PC-9 (cell line): ENCODE data around the gene EXOC2. TPM values are rescaled to one million over a fixed set of nuclear protein-coding genes. Genes with fewer than 3 reads are reported as not detected.

ENCODE experiments used
- BruUV-seq: library from RNA; stranded (reverse); fragments of 400-500 nt; replicated peaks from 2 replicates; lab custom pipeline; 2021; lab: Mats Ljungman, UMichigan
- CTCF ChIA-PET: fragments of 300-600 bp; sonication (Branson Sonifier 250); formaldehyde crosslinking; loops from one replicate; lab custom pipeline; 2022; ENCODE audit warnings: antibody characterized with exemption; lab: Charles Lee
- POLR2A ChIA-PET: fragments of 300-600 bp; sonication (Branson Sonifier 250); formaldehyde crosslinking; loops from one replicate; lab custom pipeline; 2022; ENCODE audit warnings: antibody characterized with exemption; ENCODE audit not compliant: unreplicated experiment; lab: Charles Lee
- DNase-seq, 2 experiments: peaks; one replicate each; pipeline versions ENCODE4 v3.0.0 to v3.0.0-alpha.2; 2015 to 2022; ENCODE audit warnings: mixed read lengths in 1 of 2
- H2AFZ ChIP-seq: fragments of 200-600 bp; sonication (generic); 2 replicates; pipeline ENCODE4 v1.8.1; 2017; ENCODE audit warnings: antibody characterized with exemption
- H3F3A ChIP-seq: fragments of 200-600 bp; sonication (generic); 2 replicates; pipeline ENCODE4 v1.8.1; 2017; ENCODE audit warnings: antibody characterized with exemption, mild to moderate bottlenecking, low read depth; ENCODE audit not compliant: insufficient read depth
- H3K27ac ChIP-seq: fragments of 200-600 bp; sonication (generic); 2 replicates; pipeline ENCODE4 v1.6.1; 2016; ENCODE audit warnings: mixed run types
- H3K27me3 ChIP-seq: fragments of 200-600 bp; sonication (generic); 2 replicates; pipeline ENCODE4 v1.6.1; 2016; ENCODE audit warnings: low read depth, mixed run types; ENCODE audit not compliant: insufficient read depth
- H3K36me3 ChIP-seq: fragments of 200-600 bp; sonication (generic); 2 replicates; pipeline ENCODE4 v1.6.1; 2016; ENCODE audit warnings: low read depth, mixed run types
- H3K4me1 ChIP-seq: fragments of 200-600 bp; sonication (generic); replicated peaks from 2 replicates; pipeline ENCODE4 v1.6.1; 2016; ENCODE audit warnings: mixed run types; ENCODE audit not compliant: insufficient read depth
- H3K4me2 ChIP-seq: fragments of 200-600 bp; sonication (generic); 2 replicates; pipeline ENCODE4 v1.6.1; 2017; ENCODE audit warnings: mixed run types
- H3K4me3 ChIP-seq: fragments of 200-600 bp; sonication (generic); 2 replicates; pipeline ENCODE4 v1.6.1; 2016; ENCODE audit warnings: mixed run types
- H3K79me2 ChIP-seq: fragments of 200-600 bp; sonication (generic); 2 replicates; pipeline ENCODE4 v1.6.1; 2017; ENCODE audit warnings: low read depth, mixed run types
- H3K9me2 ChIP-seq: fragments of 200-600 bp; sonication (generic); 2 replicates; pipeline ENCODE4 v1.8.1; 2017; ENCODE audit warnings: mild to moderate bottlenecking; ENCODE audit not compliant: insufficient read depth
- H3K9me3 ChIP-seq: fragments of 200-600 bp; sonication (generic); 2 replicates; pipeline ENCODE4 v1.8.1; 2016; ENCODE audit warnings: low read depth; ENCODE audit not compliant: insufficient read depth
- H4K20me1 ChIP-seq: fragments of 200-600 bp; sonication (generic); 2 replicates; pipeline ENCODE4 v1.8.1; 2017; ENCODE audit not compliant: insufficient read depth
- CTCF ChIP-seq: fragments of 200-600 bp; sonication (generic); conservative IDR thresholded peaks from 2 replicates; pipeline ENCODE4 v1.6.1; 2017; ENCODE audit warnings: mixed run types, antibody characterized with exemption, mild to moderate bottlenecking, moderate library complexity
- EZH2 ChIP-seq: fragments of 200-600 bp; sonication (generic); IDR thresholded peaks from 2 replicates; pipeline ENCODE4 v1.8.0; 2017; ENCODE audit warnings: antibody characterized with exemption, low read depth
- intact Hi-C: fragments of 100-400 bp; cut with micrococcal nuclease; formaldehyde crosslinking; loops from one replicate; pipeline ENCODE4 v1.10.0; 2022; ENCODE audit not compliant: unreplicated experiment
- total RNA-seq: library from RNA; stranded (reverse); gene quantifications from 2 replicates; pipeline ENCODE4 v1.2.3, GENCODE V29; 2021

EXOC2 gene
- total RNA-seq, 1 experiment from 2014 or later: 28.2 TPM

- Histone ChIP-seq H3K9me2 (no peaks in the 10 kb centered on the region), H3K27ac (no peak overlapping the region), H4K20me1 (no peaks in the 10 kb centered on the region), H3K4me3 (no peak overlapping the region), H3F3A (no peaks in the 10 kb centered on the region), H3K79me2 (no peaks in the 10 kb centered on the region), H3K27me3 (no peaks in the 10 kb centered on the region), H3K4me1 (no peaks in the 10 kb centered on the region), H3K9me3 (no peaks in the 10 kb centered on the region), H2AFZ (no peak overlapping the region), H3K36me3 (no peaks in the 10 kb centered on the region), H3K4me2 (no peak overlapping the region)
- TF ChIP-seq EZH2: no peak
- TF ChIP-seq CTCF: no peak
- DNase-seq: no peak
- CTCF ChIA-PET: no interaction called here
- intact Hi-C loops: no loop called here
- no TSS peak for BruUV-seq
- POLR2A ChIA-PET: no interaction called here
These were observed 195.7 kb downstream of the EXOC2 start for GRCh38 chr6:497258-497657.

- Histone ChIP-seq H4K20me1 (no peaks in the 10 kb centered on the region), H3K27ac (no peak overlapping the region), H3K79me2 (no peaks in the 10 kb centered on the region), H3K4me1 (no peaks in the 10 kb centered on the region), H3K27me3 (no peaks in the 10 kb centered on the region), H2AFZ (no peak overlapping the region), H3F3A (no peaks in the 10 kb centered on the region), H3K4me3 (no peak overlapping the region), H3K9me3 (no peaks in the 10 kb centered on the region), H3K4me2 (no peak overlapping the region), H3K9me2 (no peaks in the 10 kb centered on the region), H3K36me3 (no peaks in the 10 kb centered on the region)
- ChIA-PET CTCF (no interaction called here), POLR2A (no interaction called here)
- intact Hi-C loops: no loop called here
- no peak for DNase-seq
- no peak for TF ChIP-seq CTCF
- no peak for TF ChIP-seq EZH2
- no TSS peak for BruUV-seq
These were observed 196.3 kb downstream of the EXOC2 start for GRCh38 chr6:496649-497048.

- CTCF ChIA-PET: no interaction called here
- POLR2A ChIA-PET: no interaction called here
- Histone ChIP-seq H4K20me1 (no peaks in the 10 kb centered on the region), H3K27me3 (no peaks in the 10 kb centered on the region), H3K36me3 (no peaks in the 10 kb centered on the region), H3K9me3 (no peaks in the 10 kb centered on the region), H3K79me2 (no peaks in the 10 kb centered on the region), H3K9me2 (no peaks in the 10 kb centered on the region), H3K27ac (no peak overlapping the region), H2AFZ (no peak overlapping the region), H3K4me1 (no peaks in the 10 kb centered on the region), H3K4me3 (no peak overlapping the region), H3K4me2 (no peak overlapping the region), H3F3A (no peaks in the 10 kb centered on the region)
- intact Hi-C loops: no loop called here
- TF ChIP-seq EZH2 (no peak), CTCF (no peak)
- DNase-seq: no peak
- BruUV-seq: no TSS peak
These were observed 198.5 kb downstream of the EXOC2 start for GRCh38 chr6:494394-494793.
